Nephron progenitor cell (in vitro differentiated cells): ENCODE results near the gene GRAP2.

Experiments
- DNase-seq: peaks from one replicate; pipeline ENCODE4 v3.0.0; 2021
- H3K27ac Mint-ChIP-seq: 2 replicates; pipeline ENCODE4 v1.8.0; 2021; ENCODE audit warnings: mild to moderate bottlenecking, moderate library complexity, mixed read lengths
- H3K27me3 Mint-ChIP-seq: 2 replicates; pipeline ENCODE4 v1.8.0; 2021; ENCODE audit warnings: mild to moderate bottlenecking, low read depth, mixed read lengths; ENCODE audit not compliant: poor library complexity
- H3K36me3 Mint-ChIP-seq: 2 replicates; pipeline ENCODE4 v1.8.0; 2021; ENCODE audit warnings: low read depth, mixed read lengths
- H3K4me1 Mint-ChIP-seq: 2 replicates; pipeline ENCODE4 v1.8.0; 2021; ENCODE audit warnings: mixed read lengths
- H3K4me3 Mint-ChIP-seq: 2 replicates; pipeline ENCODE4 v1.8.0; 2021; ENCODE audit warnings: mild to moderate bottlenecking, moderate library complexity, mixed read lengths
- H3K9me3 Mint-ChIP-seq: 2 replicates; pipeline ENCODE4 v1.8.0; 2021; ENCODE audit warnings: mild to moderate bottlenecking, moderate library complexity, mixed read lengths
- CTCF ChIP-seq: fragments of 200-600 bp; sonication (generic); IDR thresholded peaks from 2 replicates; pipeline ENCODE4 v1.5.0; 2021; ENCODE audit warnings: antibody characterized with exemption

GRAP2 gene

GRCh38 chr22:39916496-39916895 is 15.6 kb downstream of the GRAP2 start:
- H3K4me3 Mint-ChIP-seq = no peak overlapping the region
- no peaks in the 10 kb centered on the region for H3K9me3 Mint-ChIP-seq
- H3K27me3 Mint-ChIP-seq = peaks cover 14% of the 10 kb centered on the region
- no peak for TF ChIP-seq CTCF
- no peaks in the 10 kb centered on the region for H3K36me3 Mint-ChIP-seq
- no peak overlapping the region for H3K27ac Mint-ChIP-seq
- no peak for DNase-seq
- peaks cover 55% of the 10 kb centered on the region for H3K4me1 Mint-ChIP-seq

GRCh38 chr22:39917197-39917643 is 16.3 kb downstream of the GRAP2 start:
- H3K27ac Mint-ChIP-seq = no peak overlapping the region
- H3K9me3 Mint-ChIP-seq = no peaks in the 10 kb centered on the region
- H3K4me1 Mint-ChIP-seq = peaks cover 55% of the 10 kb centered on the region
- no peaks in the 10 kb centered on the region for H3K36me3 Mint-ChIP-seq
- H3K27me3 Mint-ChIP-seq = peaks cover 13% of the 10 kb centered on the region
- H3K4me3 Mint-ChIP-seq = no peak overlapping the region
- no peak for DNase-seq
- no peak for TF ChIP-seq CTCF

GRCh38 chr22:39917776-39918495 is 17.1 kb downstream of the GRAP2 start:
- H3K9me3 Mint-ChIP-seq = no peaks in the 10 kb centered on the region
- no peak for TF ChIP-seq CTCF
- H3K27me3 Mint-ChIP-seq = peaks cover 7% of the 10 kb centered on the region
- no peak overlapping the region for H3K4me3 Mint-ChIP-seq
- no peaks in the 10 kb centered on the region for H3K36me3 Mint-ChIP-seq
- DNase-seq = no peak
- H3K4me1 Mint-ChIP-seq = peaks cover 59% of the 10 kb centered on the region
- H3K27ac Mint-ChIP-seq = no peak overlapping the region

- peaks cover 42% of the 10 kb centered on the region for H3K4me1 Mint-ChIP-seq
- no peak overlapping the region for H3K4me3 Mint-ChIP-seq
- no peaks in the 10 kb centered on the region for H3K9me3 Mint-ChIP-seq
- DNase-seq = no peak
- peaks cover 13% of the 10 kb centered on the region for H3K27me3 Mint-ChIP-seq
- TF ChIP-seq CTCF = no peak
- H3K36me3 Mint-ChIP-seq = no peaks in the 10 kb centered on the region
- H3K27ac Mint-ChIP-seq = no peak overlapping the region
Observed at GRCh38 chr22:39920134-39920743, 19.4 kb downstream of the GRAP2 start.

GRCh38 chr22:39923696-39924095 is 22.8 kb downstream of the GRAP2 start:
- Mint-ChIP-seq H3K4me1 (peaks cover 36% of the 10 kb centered on the region), H3K27ac (no peak overlapping the region), H3K27me3 (peaks cover 17% of the 10 kb centered on the region)

More at GRCh38 chr22:39923696-39924095, 22.8 kb downstream of the GRAP2 start:
- TF ChIP-seq CTCF = no peak
- Mint-ChIP-seq H3K36me3 (no peaks in the 10 kb centered on the region), H3K9me3 (no peaks in the 10 kb centered on the region), H3K4me3 (no peak overlapping the region)
- no peak for DNase-seq
